OCI-LY3 (cell line): ENCODE results near the gene OR4E1.

Experiments
- H2AFZ ChIP-seq: fragments of 200-600, 300-600 bp; shearing (Covaris generic); 2 replicates; pipeline ENCODE4 v1.6.0; 2014; ENCODE audit warnings: antibody characterized with exemption, low read depth, low read length
- H3K27ac ChIP-seq: fragments of 200-600, 300-600 bp; sonication (generic); 2 replicates; pipeline ENCODE4 v1.5.1; 2014; ENCODE audit warnings: mild to moderate bottlenecking, low read length, moderate library complexity, mixed read lengths
- H3K27me3 ChIP-seq: fragments of 200-600, 300-600 bp; sonication (generic); 2 replicates; pipeline ENCODE4 v1.6.1; 2014; ENCODE audit warnings: low read depth, low read length, mixed read lengths
- H3K36me3 ChIP-seq: fragments of 200-600, 300-600 bp; sonication (generic); replicated peaks from 2 replicates; pipeline ENCODE3; 2014; ENCODE audit warnings: low read depth, low read length, mixed read lengths
- H3K4me1 ChIP-seq: fragments of 300-600, 200-600 bp; sonication (generic); 2 replicates; pipeline ENCODE4 v1.6.1; 2014; ENCODE audit warnings: low read length, mixed read lengths
- H3K4me2 ChIP-seq: fragments of 200-600, 300-600 bp; sonication (generic); 2 replicates; pipeline ENCODE4 v1.6.1; 2014; ENCODE audit warnings: low read length, mixed read lengths
- H3K4me3 ChIP-seq: fragments of 300-600, 200-600 bp; sonication (generic); 2 replicates; pipeline ENCODE4 v1.5.1; 2014; ENCODE audit warnings: antibody characterized with exemption, mild to moderate bottlenecking, low read length, moderate library complexity
- H3K79me2 ChIP-seq: fragments of 300-600, 200-600 bp; shearing (Covaris generic); 2 replicates; pipeline ENCODE4 v1.6.1; 2014; ENCODE audit warnings: mild to moderate bottlenecking, low read length, mixed read lengths
- H3K9ac ChIP-seq: fragments of 300-600, 200-600 bp; shearing (Covaris generic); 2 replicates; pipeline ENCODE4 v1.6.0; 2014; ENCODE audit warnings: mild to moderate bottlenecking, low read length, moderate library complexity
- H3K9me3 ChIP-seq: fragments of 200-600, 300-600 bp; shearing (Covaris generic); 2 replicates; pipeline ENCODE4 v1.6.1; 2014; ENCODE audit warnings: low read length, mixed read lengths; ENCODE audit not compliant: insufficient read depth
- H4K20me1 ChIP-seq: fragments of 200-600, 300-600 bp; sonication (generic); 2 replicates; pipeline ENCODE4 v1.6.1; 2016; ENCODE audit warnings: low read length, mixed read lengths; ENCODE audit not compliant: insufficient read depth
- EZH2phosphoT487 ChIP-seq: fragments of 200-600 bp; shearing (Covaris generic); IDR thresholded peaks from 2 replicates; pipeline ENCODE4 v1.6.1; 2018; ENCODE audit warnings: antibody characterized with exemption, mixed run types, low read depth
- TF ChIP-seq, protein P1 (sequence below): fragments of 200-600, 300-600 bp; sonication (generic); IDR thresholded peaks from 2 replicates; pipeline ENCODE4 v1.5.1; 2014; ENCODE audit warnings: antibody characterized with exemption, low read length, low read depth

The OR4E1 gene, protein sequence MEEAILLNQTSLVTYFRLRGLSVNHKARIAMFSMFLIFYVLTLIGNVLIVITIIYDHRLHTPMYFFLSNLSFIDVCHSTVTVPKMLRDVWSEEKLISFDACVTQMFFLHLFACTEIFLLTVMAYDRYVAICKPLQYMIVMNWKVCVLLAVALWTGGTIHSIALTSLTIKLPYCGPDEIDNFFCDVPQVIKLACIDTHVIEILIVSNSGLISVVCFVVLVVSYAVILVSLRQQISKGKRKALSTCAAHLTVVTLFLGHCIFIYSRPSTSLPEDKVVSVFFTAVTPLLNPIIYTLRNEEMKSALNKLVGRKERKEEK

GRCh38 chr14:21673718-21674117 is at the start of gene OR4E1:
TSS of gene OR4E1 (minus strand) at chr14:21673818. CDS start at chr14:21670935, 2,883 bp downstream.
- Histone ChIP-seq H3K9ac (no peak within 1 kb of the TSS), H3K4me1 (no peaks in the 10 kb centered on the region), H3K27me3 (peaks cover 41% of the 10 kb centered on the region), H2AFZ (no peak within 1 kb of the TSS), H3K36me3 (no peaks in the 10 kb centered on the region), H3K79me2 (no peaks in the 10 kb centered on the region), H3K9me3 (no peaks in the 10 kb centered on the region), H3K4me3 (no peak within 1 kb of the TSS), H3K27ac (no peak within 1 kb of the TSS), H3K4me2 (no peak within 1 kb of the TSS), H4K20me1 (no peaks in the 10 kb centered on the region)
- TF ChIP-seq, protein P1, sequence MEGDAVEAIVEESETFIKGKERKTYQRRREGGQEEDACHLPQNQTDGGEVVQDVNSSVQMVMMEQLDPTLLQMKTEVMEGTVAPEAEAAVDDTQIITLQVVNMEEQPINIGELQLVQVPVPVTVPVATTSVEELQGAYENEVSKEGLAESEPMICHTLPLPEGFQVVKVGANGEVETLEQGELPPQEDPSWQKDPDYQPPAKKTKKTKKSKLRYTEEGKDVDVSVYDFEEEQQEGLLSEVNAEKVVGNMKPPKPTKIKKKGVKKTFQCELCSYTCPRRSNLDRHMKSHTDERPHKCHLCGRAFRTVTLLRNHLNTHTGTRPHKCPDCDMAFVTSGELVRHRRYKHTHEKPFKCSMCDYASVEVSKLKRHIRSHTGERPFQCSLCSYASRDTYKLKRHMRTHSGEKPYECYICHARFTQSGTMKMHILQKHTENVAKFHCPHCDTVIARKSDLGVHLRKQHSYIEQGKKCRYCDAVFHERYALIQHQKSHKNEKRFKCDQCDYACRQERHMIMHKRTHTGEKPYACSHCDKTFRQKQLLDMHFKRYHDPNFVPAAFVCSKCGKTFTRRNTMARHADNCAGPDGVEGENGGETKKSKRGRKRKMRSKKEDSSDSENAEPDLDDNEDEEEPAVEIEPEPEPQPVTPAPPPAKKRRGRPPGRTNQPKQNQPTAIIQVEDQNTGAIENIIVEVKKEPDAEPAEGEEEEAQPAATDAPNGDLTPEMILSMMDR: no peak
- no peak for TF ChIP-seq EZH2phosphoT487

GRCh38 chr14:21721504-21721903 is 47.9 kb upstream of the OR4E1 start:
- Histone ChIP-seq H4K20me1 (no peaks in the 10 kb centered on the region), H3K79me2 (no peaks in the 10 kb centered on the region), H3K4me3 (no peak overlapping the region), H3K9me3 (no peaks in the 10 kb centered on the region), H3K4me2 (no peak overlapping the region), H3K4me1 (no peaks in the 10 kb centered on the region), H3K27me3 (peaks cover 55% of the 10 kb centered on the region), H3K9ac (no peak overlapping the region), H2AFZ (no peak overlapping the region), H3K27ac (no peak overlapping the region), H3K36me3 (no peaks in the 10 kb centered on the region)
- TF ChIP-seq, protein P1: no peak
- TF ChIP-seq EZH2phosphoT487: no peak

GRCh38 chr14:21719841-21720240 is 46.2 kb upstream of the OR4E1 start:
- no peak for TF ChIP-seq EZH2phosphoT487
- TF ChIP-seq, protein P1: no peak
- Histone ChIP-seq H3K4me1 (no peaks in the 10 kb centered on the region), H3K9ac (no peak overlapping the region), H3K27ac (no peak overlapping the region), H3K4me3 (no peak overlapping the region), H3K27me3 (peaks cover 45% of the 10 kb centered on the region), H2AFZ (no peak overlapping the region), H4K20me1 (no peaks in the 10 kb centered on the region), H3K79me2 (no peaks in the 10 kb centered on the region), H3K36me3 (no peaks in the 10 kb centered on the region), H3K9me3 (no peaks in the 10 kb centered on the region), H3K4me2 (no peak overlapping the region)

- Histone ChIP-seq H2AFZ (no peak overlapping the region), H3K9ac (no peak overlapping the region), H3K27me3 (peaks cover 25% of the 10 kb centered on the region), H3K79me2 (no peaks in the 10 kb centered on the region), H3K36me3 (no peaks in the 10 kb centered on the region), H3K4me1 (no peaks in the 10 kb centered on the region), H3K4me2 (no peak overlapping the region), H3K4me3 (no peak overlapping the region), H3K27ac (no peak overlapping the region), H4K20me1 (no peaks in the 10 kb centered on the region), H3K9me3 (no peaks in the 10 kb centered on the region)
- TF ChIP-seq, protein P1: no peak
- TF ChIP-seq EZH2phosphoT487: no peak
Measured at GRCh38 chr14:21714318-21714929, 40.8 kb upstream of the OR4E1 start.
